Gastroesophageal sphincter (tissue), 3 donors: ENCODE data around the gene PRLR.

Source experiments
- CTCF ChIP-seq, 4 experiments: fragments of 200-600 bp in 2 of 4; fragments of 450-650 bp in 2 of 4; sonication (generic) in 1 of 4; IDR thresholded peaks; one replicate each; pipeline ENCODE4 v1.5.1; 2017 to 2019; ENCODE audit warnings: antibody characterized with exemption in 4 of 4, mild to moderate bottlenecking in 2 of 4, moderate library complexity in 2 of 4
- EP300 ChIP-seq: sonication (generic); formaldehyde crosslinking; IDR thresholded peaks from one replicate; pipeline ENCODE4 v1.6.1; 2017; ENCODE audit warnings: antibody characterized with exemption, mild to moderate bottlenecking
- POLR2A ChIP-seq, 2 donors: fragments of 450-650 bp; IDR thresholded peaks; one replicate each; pipeline ENCODE4 v1.6.1; 2017; ENCODE audit warnings: antibody characterized with exemption in 2 of 2, mild to moderate bottlenecking in 2 of 2, moderate library complexity in 1 of 2
- POLR2AphosphoS5 ChIP-seq: sonication (generic); formaldehyde crosslinking; IDR thresholded peaks from one replicate; pipeline ENCODE4 v1.6.1; 2017; ENCODE audit warnings: antibody characterized with exemption

GRCh38 chr5:35239476-35239875 lies 9.2 kb upstream of the PRLR start:
- TF ChIP-seq CTCF (IDR thresholded peaks at IDR 0.05), result no peak
- TF ChIP-seq POLR2AphosphoS5, result no peak
- TF ChIP-seq POLR2A (IDR thresholded peaks at IDR 0.05), result no peak
- TF ChIP-seq EP300, result no peak
